Upper lobe of left lung (tissue), 4 donors: ENCODE results near the gene PXMP4.

Experiments
- CTCF ChIP-seq, 6 experiments: fragments of 450-650 bp in 4 of 6; fragments of 200-600 bp in 2 of 6; sonication (generic) in 2 of 6; IDR thresholded peaks; one replicate each; pipeline ENCODE4 v1.5.1; 2016 to 2019; ENCODE audit warnings: antibody characterized with exemption in 6 of 6
- POLR2A ChIP-seq, 4 donors: fragments of 450-650 bp; IDR thresholded peaks; one replicate each; pipeline ENCODE4 v1.5.1; 2016 to 2017; ENCODE audit warnings: antibody characterized with exemption in 4 of 4, mild to moderate bottlenecking in 2 of 4

DNA sequence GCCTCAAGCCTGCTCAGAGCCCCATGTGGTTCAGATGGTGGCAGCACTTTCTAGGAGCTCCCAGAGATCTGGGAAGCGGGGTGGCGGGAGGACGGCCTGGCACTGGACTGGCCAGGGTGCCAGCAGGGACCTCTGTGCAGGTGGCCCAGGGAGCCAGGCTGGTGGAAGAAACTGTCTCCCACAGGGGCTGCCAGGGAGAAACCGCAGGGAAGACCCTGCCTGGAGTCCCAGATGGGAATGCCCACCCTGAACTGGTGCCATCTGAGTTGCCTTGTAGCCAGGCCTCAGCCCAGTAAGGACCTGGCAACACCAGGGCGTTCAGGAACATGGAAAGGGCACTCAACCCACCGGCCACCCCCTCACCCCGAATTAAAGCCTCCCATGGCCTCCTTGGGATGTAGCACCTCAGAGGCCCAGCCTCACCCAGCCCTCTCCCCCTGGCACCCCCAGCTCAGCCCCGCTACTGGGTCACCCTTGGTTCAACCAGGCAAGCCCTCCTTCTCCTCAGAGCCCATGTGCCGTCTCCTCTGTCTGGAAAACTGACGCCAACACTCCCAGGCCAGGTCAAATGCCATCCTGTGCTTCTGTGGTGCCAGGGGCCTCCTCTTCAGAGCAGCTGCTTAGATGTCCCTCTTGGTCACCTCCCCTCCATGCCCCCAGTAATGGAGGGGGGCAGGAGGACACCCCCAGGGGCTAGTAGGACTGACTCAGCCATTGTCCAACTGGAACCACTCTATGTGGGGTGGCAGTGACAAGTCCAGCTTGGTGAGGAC is 63.9 kb downstream of the PXMP4 start:
- TF ChIP-seq POLR2A (IDR thresholded peaks at IDR 0.05) (no peak), CTCF (IDR thresholded peaks at IDR 0.05) (no peak)
